PC-9 (cell line): ENCODE data around the gene NDRG2. TPM values are rescaled to one million over a fixed set of nuclear protein-coding genes. Genes with fewer than 3 reads are reported as not detected.

Experiments
- BruUV-seq: library from RNA; stranded (reverse); fragments of 400-500 nt; replicated peaks from 2 replicates; lab custom pipeline; 2021; lab: Mats Ljungman, UMichigan
- CTCF ChIA-PET: fragments of 300-600 bp; sonication (Branson Sonifier 250); formaldehyde crosslinking; loops from one replicate; lab custom pipeline; 2022; ENCODE audit warnings: antibody characterized with exemption; lab: Charles Lee
- POLR2A ChIA-PET: fragments of 300-600 bp; sonication (Branson Sonifier 250); formaldehyde crosslinking; loops from one replicate; lab custom pipeline; 2022; ENCODE audit warnings: antibody characterized with exemption; ENCODE audit not compliant: unreplicated experiment; lab: Charles Lee
- DNase-seq, 2 experiments: peaks; one replicate each; pipeline versions ENCODE4 v3.0.0 to v3.0.0-alpha.2; 2015 to 2022; ENCODE audit warnings: mixed read lengths in 1 of 2
- H2AFZ ChIP-seq: fragments of 200-600 bp; sonication (generic); 2 replicates; pipeline ENCODE4 v1.8.1; 2017; ENCODE audit warnings: antibody characterized with exemption
- H3F3A ChIP-seq: fragments of 200-600 bp; sonication (generic); 2 replicates; pipeline ENCODE4 v1.8.1; 2017; ENCODE audit warnings: antibody characterized with exemption, mild to moderate bottlenecking, low read depth; ENCODE audit not compliant: insufficient read depth
- H3K27ac ChIP-seq: fragments of 200-600 bp; sonication (generic); 2 replicates; pipeline ENCODE4 v1.6.1; 2016; ENCODE audit warnings: mixed run types
- H3K27me3 ChIP-seq: fragments of 200-600 bp; sonication (generic); 2 replicates; pipeline ENCODE4 v1.6.1; 2016; ENCODE audit warnings: low read depth, mixed run types; ENCODE audit not compliant: insufficient read depth
- H3K36me3 ChIP-seq: fragments of 200-600 bp; sonication (generic); 2 replicates; pipeline ENCODE4 v1.6.1; 2016; ENCODE audit warnings: low read depth, mixed run types
- H3K4me1 ChIP-seq: fragments of 200-600 bp; sonication (generic); replicated peaks from 2 replicates; pipeline ENCODE4 v1.6.1; 2016; ENCODE audit warnings: mixed run types; ENCODE audit not compliant: insufficient read depth
- H3K4me2 ChIP-seq: fragments of 200-600 bp; sonication (generic); 2 replicates; pipeline ENCODE4 v1.6.1; 2017; ENCODE audit warnings: mixed run types
- H3K4me3 ChIP-seq: fragments of 200-600 bp; sonication (generic); 2 replicates; pipeline ENCODE4 v1.6.1; 2016; ENCODE audit warnings: mixed run types
- H3K79me2 ChIP-seq: fragments of 200-600 bp; sonication (generic); 2 replicates; pipeline ENCODE4 v1.6.1; 2017; ENCODE audit warnings: low read depth, mixed run types
- H3K9me2 ChIP-seq: fragments of 200-600 bp; sonication (generic); 2 replicates; pipeline ENCODE4 v1.8.1; 2017; ENCODE audit warnings: mild to moderate bottlenecking; ENCODE audit not compliant: insufficient read depth
- H3K9me3 ChIP-seq: fragments of 200-600 bp; sonication (generic); 2 replicates; pipeline ENCODE4 v1.8.1; 2016; ENCODE audit warnings: low read depth; ENCODE audit not compliant: insufficient read depth
- H4K20me1 ChIP-seq: fragments of 200-600 bp; sonication (generic); 2 replicates; pipeline ENCODE4 v1.8.1; 2017; ENCODE audit not compliant: insufficient read depth
- EZH2 ChIP-seq: fragments of 200-600 bp; sonication (generic); IDR thresholded peaks from 2 replicates; pipeline ENCODE4 v1.8.0; 2017; ENCODE audit warnings: antibody characterized with exemption, low read depth
- intact Hi-C: fragments of 100-400 bp; cut with micrococcal nuclease; formaldehyde crosslinking; loops from one replicate; pipeline ENCODE4 v1.10.0; 2022; ENCODE audit not compliant: unreplicated experiment
- total RNA-seq: library from RNA; stranded (reverse); gene quantifications from 2 replicates; pipeline ENCODE4 v1.2.3, GENCODE V29; 2021
- TF ChIP-seq, protein P1 (sequence below): fragments of 200-600 bp; sonication (generic); conservative IDR thresholded peaks from 2 replicates; pipeline ENCODE4 v1.6.1; 2017; ENCODE audit warnings: mixed run types, antibody characterized with exemption, mild to moderate bottlenecking, moderate library complexity

NDRG2 gene
- total RNA-seq, 1 experiment from 2014 or later, result 12.2 TPM

- Histone ChIP-seq H4K20me1 (no peaks in the 10 kb centered on the region), H3K4me3 (no peak overlapping the region), H3K4me2 (no peak overlapping the region), H3K4me1 (peaks cover 15% of the 10 kb centered on the region), H3K36me3 (no peaks in the 10 kb centered on the region), H3K27ac (no peak overlapping the region), H3K27me3 (no peaks in the 10 kb centered on the region), H3K79me2 (no peaks in the 10 kb centered on the region), H3F3A (peaks cover 9% of the 10 kb centered on the region; the same call in 1 of the 2 replicates), H3K9me3 (no peaks in the 10 kb centered on the region), H3K9me2 (no peaks in the 10 kb centered on the region), H2AFZ (no peak overlapping the region)
- ChIA-PET CTCF (no interaction called here), POLR2A (no interaction called here)
- no peak for DNase-seq
- TF ChIP-seq EZH2, result no peak
- TF ChIP-seq, protein P1, sequence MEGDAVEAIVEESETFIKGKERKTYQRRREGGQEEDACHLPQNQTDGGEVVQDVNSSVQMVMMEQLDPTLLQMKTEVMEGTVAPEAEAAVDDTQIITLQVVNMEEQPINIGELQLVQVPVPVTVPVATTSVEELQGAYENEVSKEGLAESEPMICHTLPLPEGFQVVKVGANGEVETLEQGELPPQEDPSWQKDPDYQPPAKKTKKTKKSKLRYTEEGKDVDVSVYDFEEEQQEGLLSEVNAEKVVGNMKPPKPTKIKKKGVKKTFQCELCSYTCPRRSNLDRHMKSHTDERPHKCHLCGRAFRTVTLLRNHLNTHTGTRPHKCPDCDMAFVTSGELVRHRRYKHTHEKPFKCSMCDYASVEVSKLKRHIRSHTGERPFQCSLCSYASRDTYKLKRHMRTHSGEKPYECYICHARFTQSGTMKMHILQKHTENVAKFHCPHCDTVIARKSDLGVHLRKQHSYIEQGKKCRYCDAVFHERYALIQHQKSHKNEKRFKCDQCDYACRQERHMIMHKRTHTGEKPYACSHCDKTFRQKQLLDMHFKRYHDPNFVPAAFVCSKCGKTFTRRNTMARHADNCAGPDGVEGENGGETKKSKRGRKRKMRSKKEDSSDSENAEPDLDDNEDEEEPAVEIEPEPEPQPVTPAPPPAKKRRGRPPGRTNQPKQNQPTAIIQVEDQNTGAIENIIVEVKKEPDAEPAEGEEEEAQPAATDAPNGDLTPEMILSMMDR, result no peak
- intact Hi-C loops, result no loop called here
- no TSS peak for BruUV-seq
Measured at GRCh38 chr14:21047378-21047781, 22.5 kb upstream of the NDRG2 start.

- intact Hi-C loops, result no loop called here
- Histone ChIP-seq H3K36me3 (no peaks in the 10 kb centered on the region), H3K4me3 (no peak overlapping the region), H3K79me2 (no peaks in the 10 kb centered on the region), H3K4me1 (peaks cover 15% of the 10 kb centered on the region), H3K9me2 (no peaks in the 10 kb centered on the region), H3F3A (peaks cover 9% of the 10 kb centered on the region; the same call in 1 of the 2 replicates), H3K27ac (no peak overlapping the region), H2AFZ (no peak overlapping the region), H3K27me3 (no peaks in the 10 kb centered on the region), H3K9me3 (no peaks in the 10 kb centered on the region), H4K20me1 (no peaks in the 10 kb centered on the region), H3K4me2 (peak overlapping the region; percentile 40)
- ChIA-PET POLR2A (no interaction called here), CTCF (interaction anchor here (0.8 kb wide), 1 partner anchor 29 kb away, joined by 4 read pairs; no protein-coding TSS in a partner anchor)
- TF ChIP-seq, protein P1, result no peak
- no peak for TF ChIP-seq EZH2
- no TSS peak for BruUV-seq
- DNase-seq, result peak; percentile 47 to 55
Measured at GRCh38 chr14:21043974-21044618, 19.2 kb upstream of the NDRG2 start.

- H4K20me1 ChIP-seq, result no peaks in the 10 kb centered on the region
- no peaks in the 10 kb centered on the region for H3K79me2 ChIP-seq
- TF ChIP-seq, protein P1, result no peak
- TF ChIP-seq EZH2, result no peak
- no peaks in the 10 kb centered on the region for H3K9me2 ChIP-seq
- H3K4me3 ChIP-seq, result no peak overlapping the region
- peak overlapping the region; percentile 40 for H3K4me2 ChIP-seq
- H3F3A ChIP-seq, result peaks cover 9% of the 10 kb centered on the region; the same call in 1 of the 2 replicates
- no peaks in the 10 kb centered on the region for H3K27me3 ChIP-seq
- intact Hi-C loops, result no loop called here
- H3K9me3 ChIP-seq, result no peaks in the 10 kb centered on the region
- DNase-seq, result no peak
- H3K4me1 ChIP-seq, result peaks cover 15% of the 10 kb centered on the region
- POLR2A ChIA-PET, result no interaction called here
- no peak overlapping the region for H2AFZ ChIP-seq
- BruUV-seq, result no TSS peak
- CTCF ChIA-PET, result interaction anchor here (0.8 kb wide), 1 partner anchor 29 kb away, joined by 4 read pairs; no protein-coding TSS in a partner anchor
- H3K27ac ChIP-seq, result no peak overlapping the region
- H3K36me3 ChIP-seq, result no peaks in the 10 kb centered on the region
Measured at GRCh38 chr14:21043387-21043973, 18.6 kb upstream of the NDRG2 start.
